Measurements from ENCODE around the gene MCF2L.
"Not testable (repeated sequence)": the region's sequence is repeated elsewhere in the genome, so short reads cannot be mapped to it uniquely, and the experiment has no call there.

The MCF2L gene

DNA sequence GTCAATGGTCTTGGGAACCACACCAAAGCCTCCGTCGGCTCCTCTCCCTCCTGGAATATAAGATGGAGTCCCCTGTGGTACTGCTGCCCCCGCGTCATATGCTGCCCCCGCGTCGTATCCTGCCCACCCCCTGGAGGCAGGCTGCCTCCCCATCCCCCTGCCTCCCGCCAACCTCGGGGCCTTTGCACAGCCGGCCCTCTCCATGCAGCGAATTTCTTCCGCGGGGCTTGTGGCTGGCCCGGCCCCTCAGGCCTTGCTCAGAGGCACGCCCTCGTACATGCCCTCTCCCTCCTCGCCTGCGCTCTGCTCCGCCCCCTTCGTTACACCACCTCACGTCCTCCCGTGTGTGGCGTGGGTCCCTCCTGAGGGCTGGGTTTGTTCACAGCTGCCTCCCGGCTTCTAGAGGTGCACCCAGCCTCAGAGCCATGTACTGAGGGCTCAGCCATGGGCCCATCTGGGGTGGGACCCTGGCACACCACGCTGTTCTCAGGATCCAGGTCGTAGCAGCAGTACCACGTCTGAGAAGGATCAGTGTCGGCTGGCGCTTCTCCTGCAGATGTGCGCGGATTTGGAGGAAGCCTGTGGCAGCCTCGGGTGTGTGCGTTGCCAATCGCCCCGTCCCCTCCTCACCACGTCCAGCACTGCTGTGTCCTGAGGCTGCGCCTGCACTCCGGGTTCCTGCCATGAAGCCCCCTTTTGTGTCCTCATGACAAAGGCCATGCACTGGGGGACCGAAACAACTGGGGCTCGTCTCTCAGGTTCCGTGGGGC is 47.7 kb downstream of the MCF2L start:
- no peak for DNase-seq

DNA sequence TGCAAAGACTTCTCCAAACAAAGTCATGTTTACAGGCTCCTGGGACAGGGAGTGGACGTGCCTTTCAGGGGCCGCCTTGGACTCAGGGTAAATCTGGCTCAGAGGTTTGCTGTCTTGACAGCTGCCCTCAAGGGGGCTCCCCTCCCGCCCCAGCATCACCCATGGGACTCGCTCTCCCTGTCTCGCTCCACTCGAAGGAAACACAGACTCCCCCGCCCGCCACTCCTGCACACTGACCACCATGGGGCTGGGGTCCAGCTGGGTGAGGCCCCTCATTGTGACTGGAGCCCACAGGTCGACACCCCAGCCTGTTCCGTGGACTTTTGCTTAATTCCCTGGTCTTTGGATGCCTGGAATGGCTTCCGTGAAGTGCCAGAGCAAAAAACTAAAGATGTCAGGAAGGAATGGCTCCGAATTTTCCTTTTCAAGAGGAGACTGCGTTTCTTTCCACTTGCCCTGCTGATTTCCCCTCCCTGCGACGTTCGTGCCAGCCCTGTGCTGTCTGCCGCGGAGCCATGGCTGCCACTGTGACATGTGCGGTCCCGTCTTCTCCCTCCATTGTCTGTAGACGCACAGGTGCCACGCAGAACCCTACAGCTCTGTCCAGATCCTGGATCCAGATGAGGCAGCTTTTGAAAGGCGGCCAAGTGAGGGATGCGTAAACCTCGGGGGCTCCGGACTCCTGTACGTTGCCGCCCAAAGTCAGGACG is 48.6 kb downstream of the MCF2L start:
- no peak for DNase-seq

DNA sequence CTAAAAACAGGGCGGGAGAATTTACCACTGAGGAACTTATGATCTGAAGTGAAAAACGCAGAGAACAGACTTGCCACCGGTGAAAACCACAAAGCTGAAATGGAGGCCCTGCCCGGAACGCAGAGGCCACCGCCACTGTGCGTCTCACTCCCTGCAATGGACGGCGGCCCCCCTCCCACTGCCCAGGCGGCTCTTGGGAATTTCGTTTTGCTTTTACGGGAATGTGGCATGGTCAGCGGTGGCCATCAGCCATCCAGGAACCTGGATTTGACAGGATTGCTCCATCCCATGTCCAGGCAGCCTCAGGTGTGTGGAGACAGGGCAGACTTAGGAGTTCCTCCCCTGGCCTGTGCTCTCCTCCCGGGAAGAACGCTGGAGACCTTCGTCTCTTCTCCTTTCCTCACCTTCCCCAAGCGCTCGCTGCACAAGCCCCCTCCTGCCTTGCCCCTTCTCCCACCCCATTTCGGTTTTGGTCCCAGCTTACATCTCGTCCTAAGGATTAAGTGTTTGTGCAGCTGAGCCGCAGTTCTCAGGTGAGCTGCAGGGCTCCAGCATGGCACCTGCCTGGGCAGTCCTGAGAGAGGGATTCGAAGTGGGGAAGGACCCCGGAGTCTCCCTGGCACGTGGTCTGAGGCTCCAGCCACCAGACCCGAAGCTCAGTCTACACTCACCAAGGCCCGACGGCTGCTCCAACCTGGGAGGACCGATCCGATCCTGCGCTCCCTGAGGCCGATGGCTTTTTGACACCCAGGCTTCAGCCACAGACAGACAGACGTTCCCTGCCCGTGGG is 49.9 kb downstream of the MCF2L start:
- no peak for DNase-seq

DNA sequence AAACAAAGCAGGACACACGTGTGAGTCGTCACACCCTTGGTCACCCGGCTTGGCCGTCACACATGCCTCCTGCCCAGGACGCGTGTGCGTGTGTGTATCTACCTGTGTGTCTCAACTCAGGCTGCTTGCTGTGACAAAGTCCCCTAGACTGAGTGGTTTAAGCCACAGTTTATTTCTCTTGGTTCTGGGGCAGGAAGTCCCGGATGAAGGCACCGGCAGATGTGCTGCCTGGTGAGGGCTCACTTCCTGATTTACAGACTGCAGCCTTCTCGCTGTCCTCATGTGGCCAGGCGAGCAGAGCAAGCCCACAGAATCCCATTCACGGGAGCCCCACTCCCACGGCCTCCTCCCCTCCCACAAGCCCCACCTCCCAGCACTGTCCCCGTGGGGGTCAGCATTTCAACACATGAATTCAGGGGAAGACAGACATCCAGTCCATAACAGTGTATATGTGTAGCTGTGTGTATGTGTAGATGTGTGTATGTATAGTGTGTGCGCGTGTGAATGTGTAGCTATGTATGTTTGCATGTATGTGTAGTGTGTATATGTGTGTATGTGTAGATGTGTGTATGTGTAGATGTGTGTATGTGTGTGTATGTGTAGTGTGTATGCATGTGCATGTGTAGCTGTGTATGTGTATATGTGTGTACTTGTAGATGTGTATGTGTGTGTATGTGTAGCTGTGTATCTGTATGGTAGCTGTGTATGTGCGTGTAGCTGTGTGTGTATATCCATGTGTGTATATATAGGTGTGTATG is 51.5 kb downstream of the MCF2L start:
- no peak for DNase-seq

DNA sequence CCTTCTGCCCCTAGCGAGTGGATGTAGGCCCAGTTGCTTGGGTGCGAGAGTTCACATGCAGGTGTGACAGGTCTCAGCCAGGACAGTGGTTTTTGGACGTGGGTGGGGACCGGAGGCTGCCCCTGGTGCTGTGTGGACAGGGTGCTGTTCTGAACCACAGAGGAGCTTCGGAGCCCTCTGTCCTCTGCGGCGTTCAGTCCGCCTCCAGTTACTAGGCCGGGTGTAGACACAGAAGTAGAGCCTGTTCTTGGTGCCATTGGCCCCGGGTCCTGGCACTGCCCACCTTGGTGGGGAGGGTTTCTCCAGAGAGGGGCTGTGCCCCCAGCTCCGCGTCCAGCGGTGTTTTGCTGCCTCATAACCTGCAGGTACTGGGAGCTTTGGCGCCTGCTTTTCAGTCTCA is 52.4 kb downstream of the MCF2L start:
- no peak for DNase-seq

DNA sequence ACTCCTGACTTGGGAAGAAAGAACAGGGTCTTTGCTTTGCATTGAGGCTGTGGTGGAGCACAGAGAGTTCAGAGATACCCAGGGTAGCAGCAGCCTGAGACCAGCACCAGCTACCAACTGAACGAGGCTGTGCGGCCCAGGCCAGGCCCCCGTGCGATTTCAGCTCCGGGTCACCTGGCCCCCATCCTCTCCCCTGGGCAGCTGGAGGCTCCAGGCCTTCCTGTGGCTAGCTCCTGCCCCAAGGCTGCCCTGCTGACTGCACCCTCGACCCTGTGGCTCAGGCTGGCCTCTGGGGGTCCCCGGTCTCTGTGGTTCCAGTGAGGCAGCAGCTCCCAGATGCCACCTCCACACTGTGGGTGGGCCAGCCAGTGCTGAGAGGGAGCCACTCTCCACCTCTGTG is 52.8 kb downstream of the MCF2L start:
- DNase-seq = no peak

DNA sequence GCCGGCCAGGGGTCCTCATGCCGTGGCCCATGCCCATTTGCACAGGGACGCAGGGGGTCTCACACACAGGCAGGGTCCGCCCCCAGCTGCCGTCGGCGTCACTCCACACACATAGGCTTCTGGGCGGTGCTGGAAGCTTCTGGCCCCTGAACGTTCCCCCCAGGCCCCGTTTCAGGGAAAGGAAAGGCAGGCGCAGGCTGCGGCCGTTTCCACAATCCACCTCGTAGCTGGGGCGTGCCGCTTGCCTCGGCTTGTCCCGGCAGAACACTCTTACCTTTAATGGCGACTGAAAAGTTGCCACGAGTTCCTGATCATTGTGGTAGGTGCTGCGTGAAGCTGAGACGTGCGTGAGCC is 53.4 kb downstream of the MCF2L start:
- DNase-seq = no peak

DNA sequence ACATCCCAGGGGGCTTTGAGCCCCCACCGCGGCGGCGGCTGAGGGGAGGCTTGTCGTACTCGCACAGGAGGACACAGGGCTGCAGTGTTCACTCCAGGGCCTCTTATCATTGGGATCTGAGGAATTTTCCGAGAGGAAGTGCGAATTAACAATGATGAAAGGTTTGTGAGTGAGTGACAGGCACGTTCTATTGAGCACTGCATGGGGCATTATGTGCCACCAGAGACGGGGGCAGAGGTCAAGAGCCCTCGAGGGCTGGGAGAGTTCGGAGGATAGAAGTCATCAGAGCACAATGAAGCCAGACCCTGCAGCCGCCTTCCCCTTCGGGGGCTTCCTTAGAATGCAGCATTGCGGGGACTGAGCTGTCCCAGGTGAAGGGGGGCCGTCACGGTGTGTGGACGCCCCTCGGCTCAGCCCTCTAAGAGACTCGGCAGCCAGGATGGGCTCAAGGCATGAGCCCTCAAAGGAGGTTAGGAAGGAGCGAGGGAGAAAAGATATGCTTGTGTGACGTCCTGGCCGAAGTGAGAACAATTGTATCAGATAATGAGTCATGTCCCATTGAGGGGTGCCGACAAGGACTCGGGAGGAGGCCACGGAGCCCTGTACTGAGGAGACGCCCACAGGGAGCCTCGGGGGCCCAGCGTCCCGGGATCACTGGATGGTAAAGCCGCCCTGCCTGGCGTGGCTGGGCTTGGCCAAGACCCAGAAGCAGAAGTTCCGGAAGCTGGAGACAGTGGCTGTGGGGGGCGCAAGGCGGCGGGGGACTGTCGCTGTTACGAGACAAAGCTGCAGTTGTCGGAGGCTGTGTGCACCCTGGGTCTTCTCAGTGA is 53.9 kb downstream of the MCF2L start:
- DNase-seq = no peak

DNA sequence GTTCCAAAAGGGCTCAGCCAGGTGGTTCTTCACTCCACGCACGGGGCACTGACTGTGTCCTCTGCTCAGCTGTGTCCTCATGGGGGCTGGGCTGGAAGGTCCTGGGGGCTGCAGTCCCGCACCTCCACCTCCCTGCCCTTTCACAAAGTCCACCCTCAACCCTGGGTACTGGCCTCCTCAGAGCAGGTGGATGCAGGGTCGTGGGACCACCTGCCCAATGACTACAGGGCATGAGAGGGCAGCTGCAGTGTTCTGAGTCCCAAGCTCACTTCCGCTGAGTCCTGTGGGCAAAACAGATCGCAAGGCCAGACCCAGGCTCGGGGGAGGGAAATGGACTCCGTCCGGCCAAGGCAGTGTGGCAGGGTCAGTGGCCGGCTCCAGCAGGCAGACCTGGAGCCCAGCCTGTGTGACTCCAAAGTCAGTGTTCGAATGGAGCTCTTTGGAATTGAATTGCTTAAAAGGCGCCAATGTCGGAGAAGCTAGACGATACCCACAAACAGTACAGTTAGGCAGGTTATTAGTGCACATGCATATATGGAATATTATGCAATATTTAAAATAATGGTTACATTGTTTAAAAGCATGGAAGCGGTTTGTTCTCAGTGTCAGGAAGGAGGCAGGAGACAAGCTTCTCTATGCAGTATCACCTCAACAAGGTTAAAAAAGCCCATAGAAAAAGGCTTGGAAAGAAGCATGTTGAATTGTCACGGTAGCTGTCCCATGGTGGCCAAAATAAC is 54.8 kb downstream of the MCF2L start:
- DNase-seq = no peak

DNA sequence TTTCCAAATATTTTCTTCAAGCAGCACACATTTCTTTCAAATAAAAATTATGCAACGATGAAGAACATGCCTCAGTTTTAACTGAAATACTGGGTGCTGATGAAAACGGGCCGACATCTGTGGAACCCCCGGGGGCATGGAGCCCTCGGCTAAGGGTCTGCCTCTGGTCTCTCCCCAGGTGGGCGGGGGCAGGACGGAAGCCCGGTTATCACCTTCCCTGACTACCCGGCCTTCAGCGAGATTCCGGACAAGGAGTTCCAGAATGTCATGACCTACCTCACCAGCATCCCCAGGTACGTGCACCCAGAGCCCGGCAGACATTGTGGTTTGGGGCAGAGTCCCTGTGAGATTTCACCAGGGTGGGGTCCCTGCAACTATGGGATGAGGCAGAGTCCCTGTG is 55.5 kb downstream of the MCF2L start:
- no peak for DNase-seq

DNA sequence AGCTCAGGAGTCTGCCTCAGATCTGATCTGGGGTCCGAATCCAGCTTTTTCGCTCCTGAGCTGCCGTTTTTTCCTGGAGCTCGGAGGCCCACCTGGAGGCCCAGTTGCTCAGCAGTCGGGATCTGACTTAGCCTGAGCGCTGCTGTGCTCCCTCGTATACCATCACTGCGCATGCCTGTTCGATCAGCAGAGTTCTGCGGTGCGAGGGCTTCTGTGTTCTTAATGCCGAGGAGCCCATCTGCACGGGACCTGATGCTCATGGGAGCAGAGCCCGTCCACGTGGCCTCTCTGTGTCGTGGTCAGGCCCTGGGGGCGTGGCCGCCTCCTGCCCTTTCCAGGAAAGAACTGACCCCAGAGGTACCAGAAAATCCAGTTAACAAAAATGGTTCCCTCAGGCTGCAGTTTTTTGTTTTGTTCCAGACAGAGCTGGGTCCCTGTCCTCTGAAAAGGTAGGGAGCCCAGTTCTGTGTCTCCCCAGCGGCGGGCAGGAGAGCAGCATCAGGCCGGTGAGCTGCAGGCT is 57.4 kb downstream of the MCF2L start:
- DNase-seq = no peak

DNA sequence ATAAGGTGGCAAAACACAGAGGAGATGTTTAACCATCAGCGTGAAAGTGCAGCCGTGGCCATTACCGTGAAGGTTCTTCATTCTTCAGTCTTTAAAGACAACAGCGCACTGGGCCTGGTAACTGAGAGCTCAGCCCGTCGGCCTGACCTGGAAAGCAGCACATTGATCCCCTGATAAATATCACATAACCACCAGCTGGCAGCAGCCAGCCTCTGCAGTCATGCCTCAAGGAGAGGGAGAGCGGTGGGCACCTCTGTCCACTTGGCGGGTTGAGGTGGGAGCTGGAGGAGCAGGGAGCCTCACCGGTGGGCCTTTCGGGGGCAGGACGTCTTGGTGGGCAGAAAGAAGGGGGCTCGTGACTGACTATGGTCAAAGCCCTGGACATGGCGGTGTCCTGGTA is 58.1 kb downstream of the MCF2L start:
- DNase-seq = no peak

DNA sequence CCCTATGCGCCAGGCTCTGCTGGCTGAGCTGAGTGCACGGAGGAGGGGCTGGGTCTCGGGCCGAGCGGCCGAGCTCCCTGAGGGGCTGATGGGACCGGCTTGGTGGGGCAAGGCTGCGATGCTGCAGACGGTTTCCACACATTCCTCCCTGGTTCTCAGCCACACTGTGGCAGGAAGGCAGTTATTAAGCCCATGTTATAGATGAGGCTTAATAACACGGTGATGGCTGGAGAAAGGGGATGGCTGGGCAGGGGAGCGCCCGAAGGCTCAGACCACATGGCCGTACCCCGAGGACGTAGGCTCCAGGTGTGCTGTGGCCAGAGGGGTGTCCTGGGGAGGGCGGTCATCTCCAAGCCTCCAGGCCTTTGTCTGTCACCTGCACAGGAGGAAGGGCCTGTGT is 58.6 kb downstream of the MCF2L start:
- DNase-seq = no peak

DNA sequence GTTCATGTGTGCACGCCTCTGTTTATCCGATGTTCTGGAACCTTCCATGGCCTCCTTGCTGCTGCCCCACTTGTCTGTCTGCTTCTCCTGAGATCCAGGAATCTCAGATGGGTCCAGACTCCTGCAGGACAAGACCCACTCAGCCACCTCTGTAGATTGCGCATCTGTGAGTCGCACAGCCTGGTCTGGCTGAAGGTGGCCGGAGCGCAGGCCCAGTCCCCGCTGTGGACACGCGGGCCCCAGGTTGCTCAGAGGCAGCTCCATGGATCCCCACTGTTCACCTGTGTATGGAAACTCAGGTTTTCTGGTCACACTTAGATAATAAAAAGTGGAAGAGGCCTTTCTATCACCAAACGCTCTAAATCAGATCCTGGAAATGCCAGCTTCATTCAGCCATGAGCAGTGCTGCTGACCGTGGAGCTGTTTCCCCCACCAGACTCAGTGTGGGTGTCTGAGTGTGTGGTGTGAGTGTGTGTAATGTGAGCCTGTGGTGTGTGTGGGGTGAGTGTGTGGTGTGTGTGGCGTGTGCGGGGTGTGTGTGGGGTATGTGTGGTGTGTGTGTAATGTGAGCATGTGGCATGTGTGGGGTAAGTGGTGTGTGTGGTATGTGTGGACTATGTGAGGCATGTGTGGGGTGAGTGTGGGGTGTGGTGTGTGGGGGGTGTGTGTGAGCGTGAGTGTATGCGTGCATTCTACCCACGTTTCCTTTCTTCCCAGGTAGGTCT is 59.5 kb downstream of the MCF2L start:
- no peak for DNase-seq

DNA sequence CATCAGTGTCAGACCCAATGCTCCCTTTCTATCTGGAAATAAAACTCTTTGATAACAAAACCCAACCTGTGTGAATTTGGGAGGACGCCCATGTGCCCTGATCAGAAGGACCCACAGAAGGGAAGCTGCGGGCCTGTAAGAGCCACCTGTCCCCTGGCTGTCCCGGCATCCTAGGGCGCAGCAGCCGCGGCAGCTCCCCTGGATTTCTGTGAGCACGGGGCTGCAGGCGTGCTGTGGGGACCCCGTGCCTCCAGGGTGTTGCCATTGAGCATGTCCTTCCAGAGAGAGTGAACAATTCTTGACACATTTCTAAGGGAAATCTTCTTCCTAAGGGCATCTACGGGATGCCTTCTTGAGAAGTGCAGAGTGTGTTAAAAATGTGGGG is 60.0 kb downstream of the MCF2L start:
- no peak for DNase-seq

DNA sequence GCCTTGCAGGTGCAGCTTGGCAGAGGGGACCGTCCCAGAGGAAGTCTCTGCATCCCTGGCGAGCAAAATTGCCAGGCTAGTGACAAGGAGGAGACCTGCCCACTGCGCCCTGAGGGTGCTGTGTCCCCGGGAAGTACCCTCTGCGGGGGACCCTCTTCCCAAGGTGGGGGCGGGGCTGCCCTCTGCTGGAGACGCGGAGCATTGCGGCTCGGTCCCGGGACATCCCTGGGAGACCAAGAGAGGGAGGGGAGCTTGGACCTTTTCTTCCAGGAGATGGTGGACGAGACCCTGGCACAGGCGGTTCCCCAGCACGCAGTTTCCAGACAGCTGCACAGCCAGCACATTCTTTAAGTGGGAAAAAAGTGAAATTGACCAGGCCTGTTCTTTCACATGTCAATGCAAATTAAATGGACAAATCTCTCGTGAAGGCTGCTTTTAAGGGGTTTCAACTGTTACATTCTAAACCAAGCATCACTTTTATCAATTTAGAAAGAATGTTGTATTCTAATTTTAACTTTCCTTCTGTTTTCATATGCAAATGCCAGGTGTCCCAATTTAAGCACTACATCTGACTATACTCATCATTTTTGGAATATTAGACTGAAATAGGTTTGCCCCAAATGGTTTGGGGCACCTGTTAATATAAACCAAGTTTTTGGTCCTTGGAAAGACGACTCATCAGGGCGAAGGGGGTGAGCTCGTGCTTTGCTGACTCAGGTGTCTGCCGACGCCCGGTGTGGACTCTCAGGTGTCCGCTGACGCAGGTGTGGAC is 60.7 kb downstream of the MCF2L start:
- peak; percentile 81 for DNase-seq

DNA sequence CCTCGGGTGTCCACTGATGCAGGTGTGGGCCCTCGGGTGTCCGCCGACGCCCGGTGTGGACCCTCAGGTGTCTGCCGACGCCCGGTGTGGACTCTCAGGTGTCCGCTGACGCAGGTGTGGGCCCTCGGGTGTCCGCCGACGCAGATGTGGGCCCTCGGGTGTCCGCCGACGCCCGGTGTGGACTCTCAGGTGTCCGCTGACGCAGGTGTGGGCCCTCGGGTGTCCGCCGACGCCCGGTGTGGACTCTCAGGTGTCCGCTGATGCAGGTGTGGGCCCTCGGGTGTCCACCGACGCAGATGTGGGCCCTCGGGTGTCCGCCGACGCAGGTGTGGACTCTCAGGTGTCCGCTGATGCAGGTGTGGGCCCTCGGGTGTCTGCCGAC is 61.2 kb downstream of the MCF2L start:
- not testable (repeated sequence) for DNase-seq

DNA sequence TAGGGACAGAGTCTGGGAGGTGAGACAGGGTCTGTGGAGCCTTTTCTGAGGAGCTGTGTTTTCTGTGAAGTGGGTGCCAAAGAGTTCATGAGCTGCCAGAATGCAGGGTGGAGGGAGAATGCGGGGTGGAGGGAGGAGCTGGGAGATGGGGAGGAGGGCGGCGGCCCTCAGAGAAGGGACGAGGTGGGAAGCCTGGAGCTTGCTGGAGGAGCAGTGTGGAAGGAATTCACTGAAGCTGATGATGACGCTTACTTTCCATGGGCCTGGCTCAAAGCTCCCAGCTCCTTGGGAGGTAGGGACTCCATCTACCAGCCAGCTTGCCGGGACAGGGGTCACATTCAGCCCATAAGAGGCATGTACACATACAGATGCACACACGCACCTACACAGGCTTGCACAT is 62.5 kb downstream of the MCF2L start:
- DNase-seq = no peak

DNA sequence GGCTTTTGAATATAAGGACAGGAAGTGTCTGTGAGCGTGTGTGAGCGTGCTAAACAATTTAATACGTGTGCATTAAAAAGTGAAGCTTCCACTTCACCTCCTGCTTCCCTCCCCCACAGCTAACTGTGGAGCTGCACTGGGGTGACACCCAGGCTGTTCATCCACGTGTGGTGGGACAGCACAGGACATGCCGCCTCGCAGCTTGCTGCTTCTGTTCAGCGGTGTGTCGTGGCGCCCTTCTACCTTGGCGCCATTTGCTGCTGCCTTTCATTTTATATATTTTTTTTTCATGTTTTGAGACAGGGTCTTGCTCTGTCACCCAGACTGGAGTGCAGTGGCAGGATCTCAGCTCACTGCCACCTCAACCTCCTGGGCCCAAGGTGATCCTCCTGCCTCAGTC is 63.3 kb downstream of the MCF2L start:
- DNase-seq = no peak

Measured in activated effector memory CD4-positive, alpha-beta T cell treated with anti-CD3 and anti-CD28 coated beads, Interleukin-2, amount 50 U/mL, for 16 hours (primary cell).